ENCODE results near the gene COMMD8. TPM values are rescaled to one million over a fixed set of nuclear protein-coding genes. Genes with fewer than 3 reads are reported as not detected.
A peak's percentile ranks its signal among the peaks of the same experiment; 100 is the strongest.

COMMD8 gene
- total RNA-seq, 1 donor from 2014 or later, result 14.0 TPM

- no peak for DNase-seq (ENCODE audit: low read depth, low spot score)
- Mint-ChIP-seq H3K27me3 (ENCODE audit: low read depth) (peaks cover 12% of the 10 kb centered on the region), H3K36me3 (ENCODE audit: low read depth) (no peaks in the 10 kb centered on the region), H3K4me1 (peaks cover 21% of the 10 kb centered on the region), H3K9me3 (no peaks in the 10 kb centered on the region), H3K4me3 (peak overlapping the region; percentile 68), H3K27ac (ENCODE audit: unreplicated experiment) (no peak overlapping the region)
- TF ChIP-seq, protein P1, sequence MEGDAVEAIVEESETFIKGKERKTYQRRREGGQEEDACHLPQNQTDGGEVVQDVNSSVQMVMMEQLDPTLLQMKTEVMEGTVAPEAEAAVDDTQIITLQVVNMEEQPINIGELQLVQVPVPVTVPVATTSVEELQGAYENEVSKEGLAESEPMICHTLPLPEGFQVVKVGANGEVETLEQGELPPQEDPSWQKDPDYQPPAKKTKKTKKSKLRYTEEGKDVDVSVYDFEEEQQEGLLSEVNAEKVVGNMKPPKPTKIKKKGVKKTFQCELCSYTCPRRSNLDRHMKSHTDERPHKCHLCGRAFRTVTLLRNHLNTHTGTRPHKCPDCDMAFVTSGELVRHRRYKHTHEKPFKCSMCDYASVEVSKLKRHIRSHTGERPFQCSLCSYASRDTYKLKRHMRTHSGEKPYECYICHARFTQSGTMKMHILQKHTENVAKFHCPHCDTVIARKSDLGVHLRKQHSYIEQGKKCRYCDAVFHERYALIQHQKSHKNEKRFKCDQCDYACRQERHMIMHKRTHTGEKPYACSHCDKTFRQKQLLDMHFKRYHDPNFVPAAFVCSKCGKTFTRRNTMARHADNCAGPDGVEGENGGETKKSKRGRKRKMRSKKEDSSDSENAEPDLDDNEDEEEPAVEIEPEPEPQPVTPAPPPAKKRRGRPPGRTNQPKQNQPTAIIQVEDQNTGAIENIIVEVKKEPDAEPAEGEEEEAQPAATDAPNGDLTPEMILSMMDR (conservative IDR thresholded peaks at IDR 0.05), result no peak
Measured at GRCh38 chr4:47483745-47484144, 20.2 kb upstream of the COMMD8 start.

GRCh38 chr4:47482326-47482725 lies 18.8 kb upstream of the COMMD8 start:
- Mint-ChIP-seq H3K36me3 (ENCODE audit: low read depth) (no peaks in the 10 kb centered on the region), H3K9me3 (no peaks in the 10 kb centered on the region), H3K27ac (ENCODE audit: unreplicated experiment) (no peak overlapping the region), H3K4me3 (no peak overlapping the region), H3K4me1 (peaks cover 21% of the 10 kb centered on the region), H3K27me3 (ENCODE audit: low read depth) (peaks cover 12% of the 10 kb centered on the region)
- TF ChIP-seq, protein P1 (conservative IDR thresholded peaks at IDR 0.05), result no peak
- no peak for DNase-seq (ENCODE audit: low read depth, low spot score)

DNA sequence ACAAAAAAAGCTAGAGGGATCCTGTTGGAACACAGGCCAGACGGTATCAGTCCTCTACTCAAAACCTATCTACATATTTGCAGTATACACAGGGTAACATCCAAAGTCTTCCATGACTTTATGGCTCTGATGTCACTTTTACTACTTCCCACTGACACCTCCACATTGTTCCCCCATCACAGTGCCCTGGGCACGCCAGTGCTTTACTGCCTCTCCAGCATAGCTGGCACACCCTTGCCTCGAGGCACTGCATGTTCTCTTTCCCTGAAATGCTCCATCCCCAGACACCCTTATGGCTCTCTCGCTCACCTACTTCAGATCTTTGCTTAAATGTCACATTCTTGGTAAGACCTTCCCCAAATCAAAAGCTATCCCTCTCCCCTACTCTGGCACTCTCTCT lies 15.3 kb upstream of the COMMD8 start:
- no peak overlapping the region for H3K27ac Mint-ChIP-seq (ENCODE audit: unreplicated experiment)

DNA sequence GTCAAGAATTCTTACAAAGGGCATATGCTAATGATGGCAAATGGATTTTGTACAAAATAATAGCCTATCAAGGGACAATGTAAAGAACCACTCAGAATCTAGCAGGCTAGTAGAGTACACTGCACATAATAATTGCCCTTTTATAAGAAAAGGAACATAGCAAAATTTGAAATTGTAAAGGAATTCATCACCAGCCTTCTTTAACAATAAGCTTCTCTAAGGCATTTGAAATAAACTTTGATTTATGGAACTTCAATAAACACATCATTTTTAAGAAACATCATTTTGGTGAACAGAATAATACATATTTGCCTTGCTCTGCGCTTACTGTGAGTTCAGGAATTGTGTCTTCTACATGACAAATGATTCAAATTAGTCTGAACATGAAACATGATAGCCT lies 11.9 kb upstream of the COMMD8 start:
- Mint-ChIP-seq H3K36me3 (ENCODE audit: low read depth) (no peaks in the 10 kb centered on the region), H3K4me1 (peaks cover 10% of the 10 kb centered on the region), H3K27me3 (ENCODE audit: low read depth) (no peaks in the 10 kb centered on the region), H3K4me3 (no peak overlapping the region), H3K27ac (ENCODE audit: unreplicated experiment) (no peak overlapping the region), H3K9me3 (no peaks in the 10 kb centered on the region)
- TF ChIP-seq, protein P1 (conservative IDR thresholded peaks at IDR 0.05), result no peak
- no peak for DNase-seq (ENCODE audit: low read depth, low spot score)

More for the DNA sequence above, 15.3 kb upstream of the COMMD8 start:
- Mint-ChIP-seq H3K9me3 (no peaks in the 10 kb centered on the region), H3K4me3 (no peak overlapping the region), H3K36me3 (ENCODE audit: low read depth) (no peaks in the 10 kb centered on the region), H3K4me1 (no peaks in the 10 kb centered on the region), H3K27me3 (ENCODE audit: low read depth) (peaks cover 6% of the 10 kb centered on the region)
- TF ChIP-seq, protein P1 (conservative IDR thresholded peaks at IDR 0.05), result no peak
- DNase-seq (ENCODE audit: low read depth, low spot score), result no peak

DNA sequence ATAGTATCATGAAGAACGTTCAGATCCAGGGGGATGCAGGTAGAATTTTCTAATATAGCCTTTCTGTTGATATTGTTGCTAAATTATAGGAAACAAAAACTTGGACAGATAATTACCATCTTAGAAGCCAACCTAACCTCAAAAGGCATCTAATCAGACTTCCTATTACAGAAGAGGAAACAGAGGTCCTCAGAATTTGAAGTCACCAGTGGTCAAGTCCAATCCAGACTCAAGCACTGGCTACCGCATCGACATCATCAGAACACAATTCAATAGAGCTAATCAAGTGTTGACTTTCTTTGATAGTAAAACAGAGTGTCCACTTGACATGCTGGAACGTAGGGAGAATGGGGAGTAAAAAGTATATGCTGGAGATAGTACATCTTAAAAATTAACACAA lies 11.3 kb upstream of the COMMD8 start:
- Mint-ChIP-seq H3K36me3 (ENCODE audit: low read depth) (no peaks in the 10 kb centered on the region), H3K9me3 (no peaks in the 10 kb centered on the region), H3K27ac (ENCODE audit: unreplicated experiment) (no peak overlapping the region), H3K4me1 (peaks cover 10% of the 10 kb centered on the region), H3K27me3 (ENCODE audit: low read depth) (no peaks in the 10 kb centered on the region), H3K4me3 (no peak overlapping the region)
- TF ChIP-seq, protein P1 (conservative IDR thresholded peaks at IDR 0.05), result no peak
- DNase-seq (ENCODE audit: low read depth, low spot score), result no peak
